OCI-LY7 (cell line): ENCODE results near the gene ZNF593.

Source experiments
- CTCF ChIP-seq: fragments of 200-600 bp; sonication (generic); conservative IDR thresholded peaks from 2 replicates; pipeline ENCODE4 v1.5.1; 2014; ENCODE audit warnings: mild to moderate bottlenecking, antibody characterized with exemption, low read length, moderate library complexity, mixed read lengths
- EZH2phosphoT487 ChIP-seq: fragments of 200-600 bp; sonication (generic); IDR thresholded peaks from 2 replicates; pipeline ENCODE4 v1.6.1; 2018; ENCODE audit warnings: low read depth, borderline replicate concordance, mild to moderate bottlenecking, mixed run types, antibody characterized with exemption, low read length, moderate library complexity, mixed read lengths

- no peak for TF ChIP-seq CTCF
- TF ChIP-seq EZH2phosphoT487: no peak
These were observed 42.2 kb upstream of the ZNF593 start for GRCh38 chr1:26127235-26128163.
